Measurements from ENCODE around the gene DGCR2. TPM values are rescaled to one million over a fixed set of nuclear protein-coding genes. Genes with fewer than 3 reads are reported as not detected.
"Not testable (repeated sequence)": the region's sequence is repeated elsewhere in the genome, so short reads cannot be mapped to it uniquely, and the experiment has no call there.

DGCR2 gene
- total RNA-seq, 1 experiment from 2014 or later = 72.4 TPM

DNA sequence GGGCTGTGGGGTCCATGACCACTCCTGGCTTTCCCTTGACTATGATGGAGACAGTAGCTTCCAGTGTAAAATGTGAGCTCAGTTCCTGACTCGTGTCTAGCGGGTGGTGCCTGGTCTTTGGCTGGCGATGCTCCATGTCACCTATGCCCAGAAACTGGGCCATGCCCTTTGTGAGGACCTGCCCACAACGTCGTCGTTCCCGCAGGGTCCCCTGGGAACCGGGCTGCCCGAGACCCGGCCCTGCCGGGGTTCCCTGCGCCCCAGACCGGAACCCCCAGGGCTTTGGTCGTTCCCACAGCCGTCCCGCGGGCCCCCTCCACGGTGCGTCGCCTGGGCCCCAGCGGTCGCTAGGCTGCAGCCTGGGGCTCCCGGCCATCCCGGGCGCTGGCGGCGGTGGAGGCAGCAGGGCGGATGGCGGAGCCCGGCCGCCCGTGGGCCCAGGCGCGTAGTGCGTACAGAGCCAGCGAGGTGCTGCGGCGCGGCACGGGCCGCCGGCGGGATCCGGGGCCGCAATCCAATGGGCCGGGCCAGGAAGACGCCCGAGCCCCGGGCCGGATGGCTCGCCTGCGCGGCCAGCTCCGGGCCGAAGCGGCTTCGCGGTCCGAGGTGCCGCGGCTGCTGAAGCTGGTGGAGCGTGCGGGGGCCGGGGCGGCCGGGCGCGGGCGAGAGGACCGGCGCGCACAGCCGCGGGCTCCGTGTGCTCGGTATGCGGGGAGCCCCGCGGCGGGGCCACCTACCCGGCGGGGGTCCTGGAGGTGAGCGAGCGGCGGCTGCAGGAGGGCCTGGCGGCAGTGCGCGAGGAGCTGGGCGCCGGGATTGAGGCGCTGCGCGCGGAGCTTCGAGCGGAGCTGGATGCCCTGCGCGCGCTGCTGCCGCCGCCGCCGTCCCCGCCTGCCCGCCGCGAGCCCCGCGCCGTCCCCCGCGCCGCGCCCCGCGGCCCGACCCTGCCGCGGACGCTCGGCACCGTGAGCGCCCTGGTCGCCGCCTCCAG is 92.8 kb downstream of the DGCR2 start:
- H3K4me3 ChIP-seq (ENCODE audit: insufficient read depth, low read depth, low read length) = peak overlapping the region; percentile 8; the same call in 1 of the 2 replicates
- H3K36me3 ChIP-seq (replicated peaks; ENCODE audit: control insufficient read depth, insufficient read depth, low read length) = not testable (repeated sequence)
- H3K27me3 ChIP-seq (ENCODE audit: control insufficient read depth, insufficient read depth, low read length) = peaks cover 19% of the 10 kb centered on the region
- DNase-seq = peak; percentile 70

DNA sequence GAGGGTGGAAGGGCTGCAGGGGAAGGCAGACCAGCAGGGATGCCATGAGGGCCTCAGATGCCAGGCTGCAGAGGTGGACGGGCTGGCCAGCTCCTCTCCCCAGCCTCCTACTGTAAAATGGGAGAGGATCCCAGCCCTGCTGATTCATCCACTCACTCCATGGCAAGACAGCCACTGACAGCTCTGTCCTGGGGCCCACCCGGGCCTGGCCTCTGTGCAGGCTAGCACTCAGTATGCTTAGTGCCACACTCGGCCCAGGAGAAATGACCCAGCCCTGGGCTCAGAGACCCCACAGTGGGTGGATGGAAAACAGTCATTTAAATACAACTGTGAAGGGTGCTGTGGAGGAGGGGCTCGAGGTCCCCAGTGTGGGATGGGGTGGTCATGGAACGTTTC is 94.2 kb downstream of the DGCR2 start:
- peaks cover 19% of the 10 kb centered on the region for H3K27me3 ChIP-seq (ENCODE audit: control insufficient read depth, insufficient read depth, low read length)
- not testable (repeated sequence) for H3K36me3 ChIP-seq (replicated peaks; ENCODE audit: control insufficient read depth, insufficient read depth, low read length); DNase-seq; H3K4me3 ChIP-seq (ENCODE audit: insufficient read depth, low read depth, low read length)

DNA sequence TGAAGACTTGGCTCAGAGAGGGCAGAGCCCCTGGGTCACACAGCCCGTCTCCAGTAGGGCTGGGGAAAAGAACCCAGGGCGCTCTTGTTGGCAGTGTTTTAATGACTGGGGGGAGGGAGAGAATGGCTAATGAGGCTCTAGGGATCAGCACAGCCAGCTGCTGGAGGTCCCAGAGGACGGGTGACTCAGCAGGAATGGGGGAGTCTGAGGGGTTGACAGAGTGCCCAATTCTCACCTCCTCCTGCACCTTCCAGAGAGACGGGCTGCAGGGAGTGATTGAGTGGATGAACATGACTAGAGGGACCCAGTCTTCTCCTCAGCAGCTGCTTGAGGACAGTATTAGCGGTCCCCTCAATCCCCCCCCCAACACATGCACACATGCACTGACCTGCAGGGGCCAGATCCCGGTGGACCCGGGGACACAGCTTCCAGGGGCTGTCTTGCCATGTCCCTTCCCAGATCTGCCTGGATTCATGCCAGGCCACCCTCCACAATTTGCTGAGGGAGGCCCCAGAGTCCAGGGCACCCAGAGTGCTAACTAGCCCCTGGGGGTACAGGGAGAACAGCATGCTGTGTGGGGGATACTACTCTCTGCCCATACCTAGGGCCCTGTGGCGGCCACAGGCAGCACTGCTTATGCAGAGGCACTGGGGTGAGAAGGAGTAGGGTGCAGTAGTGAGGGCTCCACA is 94.7 kb downstream of the DGCR2 start:
- H3K27me3 ChIP-seq (ENCODE audit: control insufficient read depth, insufficient read depth, low read length) = peaks cover 19% of the 10 kb centered on the region
- not testable (repeated sequence) for H3K4me3 ChIP-seq (ENCODE audit: insufficient read depth, low read depth, low read length); DNase-seq; H3K36me3 ChIP-seq (replicated peaks; ENCODE audit: control insufficient read depth, insufficient read depth, low read length)

DNA sequence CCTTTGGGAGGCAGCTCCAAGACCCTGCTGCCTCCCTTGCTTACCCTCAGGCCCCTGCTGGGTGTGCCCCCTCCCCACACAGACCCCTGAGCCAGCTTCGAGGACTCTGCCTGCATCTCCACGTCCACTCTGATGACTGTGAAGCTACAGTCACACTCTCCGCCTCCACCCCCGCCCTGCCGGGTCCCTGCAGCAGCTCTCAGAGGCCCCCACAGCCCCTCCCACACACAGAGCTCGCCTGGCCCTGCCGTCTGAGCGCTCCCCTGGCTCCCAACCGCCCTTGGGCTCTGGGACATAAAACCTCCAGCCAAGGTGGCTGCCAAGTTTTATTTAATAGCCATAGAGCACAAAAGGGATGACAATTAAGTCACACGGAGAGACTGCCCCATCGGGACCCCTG is 96.1 kb downstream of the DGCR2 start:
- H3K4me3 ChIP-seq (ENCODE audit: insufficient read depth, low read depth, low read length); DNase-seq; H3K36me3 ChIP-seq (replicated peaks; ENCODE audit: control insufficient read depth, insufficient read depth, low read length): not testable (repeated sequence)
- peaks cover 19% of the 10 kb centered on the region for H3K27me3 ChIP-seq (ENCODE audit: control insufficient read depth, insufficient read depth, low read length)

DNA sequence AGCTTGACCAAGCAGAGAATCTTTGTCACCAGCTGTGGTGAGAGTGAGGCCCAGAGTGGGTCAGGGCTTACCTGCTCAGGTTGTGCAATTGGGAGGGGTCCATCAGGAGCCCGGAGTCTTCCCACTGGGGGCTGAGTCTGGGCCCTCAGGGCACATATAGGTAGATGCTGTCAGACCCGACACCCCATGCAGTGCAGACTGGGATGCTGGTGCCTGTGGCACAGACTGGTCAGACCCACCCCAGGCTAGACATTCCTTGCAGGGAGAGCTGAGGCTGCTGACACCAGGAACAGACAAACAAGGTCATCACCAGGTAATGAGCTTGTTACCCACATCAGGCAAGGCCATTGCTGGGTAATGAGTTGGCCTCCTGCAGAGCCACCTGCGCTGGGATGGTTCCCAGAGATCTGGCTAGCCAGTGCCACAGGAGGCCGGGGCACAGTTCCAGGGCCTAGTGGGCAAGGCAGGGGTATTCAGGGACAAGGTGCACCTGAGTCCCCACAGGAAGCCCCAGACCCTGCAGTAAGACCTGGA is 97.2 kb downstream of the DGCR2 start:
- H3K36me3 ChIP-seq (replicated peaks; ENCODE audit: control insufficient read depth, insufficient read depth, low read length); H3K27me3 ChIP-seq (ENCODE audit: control insufficient read depth, insufficient read depth, low read length); DNase-seq; H3K4me3 ChIP-seq (ENCODE audit: insufficient read depth, low read depth, low read length): not testable (repeated sequence)

DNA sequence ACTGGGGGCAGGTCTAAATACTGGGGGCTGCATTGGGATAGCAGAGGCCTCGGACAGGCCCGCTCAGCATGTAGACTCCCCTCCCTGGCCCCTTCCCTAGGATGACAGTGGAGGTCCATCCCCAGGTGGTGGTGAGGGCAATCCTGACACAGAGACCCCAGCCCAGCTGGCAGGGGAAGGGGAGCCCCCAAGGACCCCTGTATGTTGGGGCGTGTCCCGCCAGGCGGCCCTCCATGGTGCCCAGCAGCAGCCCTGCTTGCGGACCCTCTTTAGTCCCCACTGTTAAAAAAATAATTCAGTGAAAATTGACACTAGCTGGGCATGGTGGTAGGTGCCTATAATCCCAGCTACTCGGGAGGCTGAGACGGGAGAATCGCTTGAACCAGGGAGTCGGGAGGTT is 98.3 kb downstream of the DGCR2 start:
- DNase-seq; H3K4me3 ChIP-seq (ENCODE audit: insufficient read depth, low read depth, low read length); H3K27me3 ChIP-seq (ENCODE audit: control insufficient read depth, insufficient read depth, low read length); H3K36me3 ChIP-seq (replicated peaks; ENCODE audit: control insufficient read depth, insufficient read depth, low read length): not testable (repeated sequence)

DNA sequence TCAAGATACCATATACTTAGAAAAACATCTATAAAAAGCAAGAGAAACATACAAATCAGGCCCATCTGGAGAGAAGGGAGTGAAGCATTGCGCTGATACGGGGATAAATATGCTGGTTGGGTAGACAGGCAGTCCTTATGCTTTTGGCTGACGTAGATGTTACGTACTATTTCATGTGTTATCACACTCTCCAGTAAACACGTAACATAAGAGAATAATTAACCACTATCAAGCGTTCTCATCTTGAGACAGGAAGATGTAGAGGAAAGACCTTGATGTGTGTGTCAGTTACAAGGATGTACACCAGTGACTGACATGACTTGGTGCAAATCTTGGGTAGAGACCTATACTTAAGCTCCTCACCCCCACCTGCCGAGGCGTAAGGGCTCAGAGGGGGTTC is 99.5 kb downstream of the DGCR2 start:
- H3K4me3 ChIP-seq (ENCODE audit: insufficient read depth, low read depth, low read length) = no peak overlapping the region
- peak; percentile 29 for DNase-seq

DNA sequence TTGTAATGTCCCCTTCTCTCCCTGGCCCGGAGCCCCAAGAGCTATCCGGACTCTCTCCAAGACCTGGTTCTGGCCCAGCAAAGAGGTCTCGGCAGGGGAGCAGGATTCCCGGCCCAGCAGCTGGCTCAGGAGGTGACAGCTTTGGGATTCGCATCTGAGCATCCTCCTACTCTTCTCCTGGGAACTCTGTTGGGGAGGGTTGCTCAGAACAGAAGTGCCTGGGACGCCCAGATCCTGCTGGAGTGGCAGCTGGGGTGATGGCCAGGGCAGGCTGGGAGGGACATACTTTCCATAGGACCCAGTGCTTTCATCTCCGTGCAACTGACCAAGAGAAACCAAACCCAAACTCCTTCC is 102.6 kb downstream of the DGCR2 start:
- Histone ChIP-seq H3K27me3 (ENCODE audit: control insufficient read depth, insufficient read depth, low read length) (no peaks in the 10 kb centered on the region), H3K4me3 (ENCODE audit: insufficient read depth, low read depth, low read length) (no peak overlapping the region), H3K36me3 (replicated peaks; ENCODE audit: control insufficient read depth, insufficient read depth, low read length) (no peaks in the 10 kb centered on the region)
- DNase-seq = peak; percentile 40

More for the DNA sequence above, 99.5 kb downstream of the DGCR2 start:
- H3K36me3 ChIP-seq (replicated peaks; ENCODE audit: control insufficient read depth, insufficient read depth, low read length) = no peaks in the 10 kb centered on the region
- H3K27me3 ChIP-seq (ENCODE audit: control insufficient read depth, insufficient read depth, low read length) = no peaks in the 10 kb centered on the region

DNA sequence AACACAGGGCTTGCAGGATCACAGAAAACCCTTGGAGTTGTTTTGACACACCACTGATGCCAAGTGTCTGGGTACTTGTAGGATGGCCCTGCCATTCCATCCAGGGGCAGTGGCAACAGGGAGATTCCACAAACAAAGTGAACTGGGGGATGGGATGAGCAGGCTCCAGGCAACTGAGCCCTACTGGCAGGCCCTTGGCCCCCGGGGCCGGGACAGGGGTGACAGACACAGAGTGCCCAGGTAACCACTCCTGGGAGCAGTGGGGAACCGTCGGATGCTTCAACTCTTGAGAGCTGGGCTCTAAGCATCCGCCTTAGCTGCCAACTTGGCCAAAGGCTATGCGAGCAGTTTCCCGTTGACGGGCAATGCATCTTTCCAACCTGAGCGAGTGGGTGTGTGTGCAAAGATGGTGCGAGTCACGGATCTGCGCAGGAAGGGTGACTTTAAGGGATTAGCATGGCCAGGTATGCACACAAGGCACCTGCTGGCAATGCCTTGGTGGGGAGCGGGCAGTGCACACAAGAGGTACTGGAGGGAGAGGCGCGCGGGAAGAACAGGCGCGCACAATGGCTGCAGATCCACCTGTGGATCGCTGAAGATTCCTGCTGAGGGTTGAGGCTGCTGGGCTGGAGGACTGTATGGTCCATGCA is 103.1 kb downstream of the DGCR2 start:
- H3K4me3 ChIP-seq (ENCODE audit: insufficient read depth, low read depth, low read length) = no peak overlapping the region
- DNase-seq = peak; percentile 26
- H3K27me3 ChIP-seq (ENCODE audit: control insufficient read depth, insufficient read depth, low read length) = no peaks in the 10 kb centered on the region
- H3K36me3 ChIP-seq (replicated peaks; ENCODE audit: control insufficient read depth, insufficient read depth, low read length) = no peaks in the 10 kb centered on the region

DNA sequence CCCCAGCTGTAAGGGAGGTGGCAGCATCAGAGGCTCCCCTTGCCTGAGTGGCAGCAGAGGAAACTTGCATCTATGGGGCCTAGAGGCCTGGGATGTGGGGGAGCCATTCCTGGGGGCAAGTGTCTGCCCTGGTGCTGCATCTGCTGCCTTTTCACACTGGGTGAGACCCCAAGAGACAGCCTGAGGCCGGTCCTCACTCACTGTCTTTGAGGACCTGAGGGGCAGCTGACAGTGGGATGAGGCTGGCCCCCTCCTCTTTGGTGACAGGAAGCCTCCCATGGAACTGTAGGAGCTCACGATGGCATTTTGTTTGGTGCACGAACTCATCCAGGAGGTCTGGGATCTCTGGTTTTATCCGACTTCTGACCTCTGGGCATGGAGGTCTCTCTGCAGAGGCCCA is 104.0 kb downstream of the DGCR2 start:
- Histone ChIP-seq H3K4me3 (ENCODE audit: insufficient read depth, low read depth, low read length) (no peak overlapping the region), H3K36me3 (replicated peaks; ENCODE audit: control insufficient read depth, insufficient read depth, low read length) (no peaks in the 10 kb centered on the region), H3K27me3 (ENCODE audit: control insufficient read depth, insufficient read depth, low read length) (no peaks in the 10 kb centered on the region)
- DNase-seq = peak; percentile 17

DNA sequence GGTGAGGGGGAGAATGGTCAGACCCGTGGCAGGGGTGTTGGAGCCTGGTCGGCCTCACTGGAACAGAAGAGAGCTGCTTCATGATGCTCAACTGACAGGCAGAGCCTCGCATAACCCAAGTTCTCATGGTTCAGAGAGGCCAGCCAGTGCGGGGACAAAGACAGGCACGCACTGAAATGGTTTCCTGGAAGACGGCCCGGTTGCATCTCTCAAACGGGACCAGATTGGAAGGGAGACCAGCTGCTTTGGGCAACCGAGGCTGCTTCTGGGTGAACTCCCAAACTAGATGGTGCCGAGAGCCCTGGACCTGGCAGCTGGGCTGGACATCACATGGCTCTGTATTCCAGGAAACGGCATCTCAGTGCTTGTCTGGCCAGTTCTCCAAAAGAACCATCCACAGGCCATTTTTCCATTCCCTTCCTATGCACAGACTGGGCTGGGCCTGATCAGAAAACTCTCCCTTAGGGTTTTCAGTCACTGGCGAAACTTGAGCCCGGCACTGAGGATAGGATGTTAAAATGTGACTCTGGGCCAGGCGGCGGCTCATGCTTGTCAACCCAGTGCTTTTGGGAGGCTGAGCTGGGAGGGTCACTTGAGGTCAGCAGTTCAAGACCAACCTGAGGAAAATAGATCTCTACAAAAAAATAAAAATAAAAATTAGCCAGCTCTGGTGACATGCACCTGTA is 106.0 kb downstream of the DGCR2 start:
- DNase-seq = peak; percentile 21
- H3K36me3 ChIP-seq (replicated peaks; ENCODE audit: control insufficient read depth, insufficient read depth, low read length) = no peaks in the 10 kb centered on the region
- no peak overlapping the region for H3K4me3 ChIP-seq (ENCODE audit: insufficient read depth, low read depth, low read length)
- H3K27me3 ChIP-seq (ENCODE audit: control insufficient read depth, insufficient read depth, low read length) = no peaks in the 10 kb centered on the region

DNA sequence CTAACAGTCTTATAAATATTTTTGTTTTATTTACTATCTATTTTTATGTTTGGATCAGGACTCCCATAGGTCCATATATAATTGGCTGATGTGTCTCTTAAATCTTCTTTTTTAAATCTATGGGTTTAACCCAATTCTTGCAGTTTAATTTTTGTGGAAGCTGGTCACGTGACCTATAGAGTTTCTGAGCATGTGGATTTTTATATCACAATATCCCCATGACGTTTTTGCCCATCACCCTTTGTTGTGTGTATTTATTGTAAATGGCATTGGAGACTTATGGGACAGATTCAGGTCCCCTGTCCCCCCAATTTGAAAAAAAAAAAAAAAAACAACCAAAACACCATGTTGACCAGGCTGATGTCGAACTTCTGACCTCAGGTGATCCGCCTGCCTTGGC is 107.3 kb downstream of the DGCR2 start:
- H3K27me3 ChIP-seq (ENCODE audit: control insufficient read depth, insufficient read depth, low read length) = no peaks in the 10 kb centered on the region
- DNase-seq = no peak
- no peaks in the 10 kb centered on the region for H3K36me3 ChIP-seq (replicated peaks; ENCODE audit: control insufficient read depth, insufficient read depth, low read length)
- H3K4me3 ChIP-seq (ENCODE audit: insufficient read depth, low read depth, low read length) = no peak overlapping the region

DNA sequence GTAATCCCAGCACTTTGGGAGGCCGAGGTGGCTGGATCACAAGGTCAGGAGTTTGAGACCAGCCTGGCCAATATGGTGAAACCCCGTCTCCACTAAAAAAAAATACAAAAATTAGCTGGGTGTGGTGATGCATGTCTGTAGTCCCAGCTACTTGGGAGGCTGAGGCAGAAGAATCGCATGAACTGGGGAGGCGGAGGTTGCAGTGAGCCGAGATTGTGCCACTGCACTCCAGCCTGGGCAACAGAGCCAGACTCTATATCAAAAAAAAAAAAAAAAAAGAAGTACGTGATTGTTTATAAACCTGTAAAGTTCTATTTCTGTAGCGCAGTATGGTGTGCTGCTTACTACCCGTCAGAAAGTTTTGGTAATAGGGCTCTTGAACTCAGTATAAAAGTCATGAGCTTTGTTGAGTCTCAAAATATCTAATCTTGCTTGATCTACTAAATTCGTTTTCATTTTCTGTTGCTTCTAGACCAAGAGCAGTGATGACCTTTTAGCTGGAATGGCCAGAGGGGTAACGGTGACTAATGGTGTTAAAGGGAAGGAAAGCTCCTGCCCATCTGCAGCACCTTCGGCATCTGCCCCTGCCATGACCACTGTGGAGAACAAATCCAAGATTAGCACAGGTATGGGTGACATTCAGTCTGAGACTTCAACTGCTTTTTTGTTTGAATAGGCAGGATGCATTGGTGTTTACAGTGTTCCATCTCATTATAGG is 108.2 kb downstream of the DGCR2 start:
- H3K36me3 ChIP-seq (replicated peaks; ENCODE audit: control insufficient read depth, insufficient read depth, low read length); H3K27me3 ChIP-seq (ENCODE audit: control insufficient read depth, insufficient read depth, low read length); DNase-seq; H3K4me3 ChIP-seq (ENCODE audit: insufficient read depth, low read depth, low read length): not testable (repeated sequence)
